ENCODE results near the gene COA6. TPM values are rescaled to one million over a fixed set of nuclear protein-coding genes. Genes with fewer than 3 reads are reported as not detected.
A peak's percentile ranks its signal among the peaks of the same experiment; 100 is the strongest.

The COA6 gene
- total RNA-seq = 40.5 TPM
- polyA plus RNA-seq = 64.3 TPM
- long read RNA-seq, donor 1, transcript COA6-203 (3 exons, 710 nt) = major isoform, 5 of 10 reads
- long read RNA-seq, donor 1, transcript COA6-201 (2 exons, 1,013 nt) = major isoform, 5 of 10 reads
- long read RNA-seq, donor 1, partial matches to known transcripts = 0 of 10 reads
- long read RNA-seq, donor 1, other reads (novel, unspliced or antisense) = 0 of 10 reads
- long read RNA-seq, donor 2, transcript COA6-203 (3 exons, 710 nt) = major isoform, 39 of 65 reads
- long read RNA-seq, donor 2, transcript COA6-202 (3 exons, 641 nt) = minor isoform, 8 of 65 reads
- long read RNA-seq, donor 2, transcript COA6-201 (2 exons, 1,013 nt) = minor isoform, 18 of 65 reads
- long read RNA-seq, donor 2, partial matches to known transcripts = 0 of 65 reads
- long read RNA-seq, donor 2, other reads (novel, unspliced or antisense) = 0 of 65 reads
- long read RNA-seq, donor 3, transcript COA6-201 (2 exons, 1,013 nt) = minor isoform, 37 of 125 reads
- long read RNA-seq, donor 3, transcript COA6-202 (3 exons, 641 nt) = minor isoform, 10 of 125 reads
- long read RNA-seq, donor 3, transcript COA6-203 (3 exons, 710 nt) = major isoform, 78 of 125 reads
- long read RNA-seq, donor 3, partial matches to known transcripts = 0 of 125 reads
- long read RNA-seq, donor 3, other reads (novel, unspliced or antisense) = 0 of 125 reads
- long read RNA-seq, donor 4, transcript COA6-201 (2 exons, 1,013 nt) = minor isoform, 11 of 35 reads
- long read RNA-seq, donor 4, transcript COA6-203 (3 exons, 710 nt) = major isoform, 20 of 35 reads
- long read RNA-seq, donor 4, partial matches to known transcripts = 0 of 35 reads
- long read RNA-seq, donor 4, other reads (novel, unspliced or antisense) = 0 of 35 reads
- long read RNA-seq, donor 5, transcript COA6-201 (2 exons, 1,013 nt) = minor isoform, 28 of 108 reads
- long read RNA-seq, donor 5, transcript COA6-202 (3 exons, 641 nt) = minor isoform, 9 of 108 reads
- long read RNA-seq, donor 5, transcript COA6-203 (3 exons, 710 nt) = major isoform, 62 of 108 reads
- long read RNA-seq, donor 5, partial matches to known transcripts = 9 of 108 reads
- long read RNA-seq, donor 5, other reads (novel, unspliced or antisense) = 0 of 108 reads
- long read RNA-seq, donor 6, transcript COA6-203 (3 exons, 710 nt) = major isoform, 24 of 29 reads
- long read RNA-seq, donor 6, partial matches to known transcripts = 0 of 29 reads
- long read RNA-seq, donor 6, other reads (novel, unspliced or antisense) = 0 of 29 reads
- long read RNA-seq, donor 7, transcript COA6-202 (3 exons, 641 nt) = minor isoform, 7 of 59 reads
- long read RNA-seq, donor 7, transcript COA6-201 (2 exons, 1,013 nt) = minor isoform, 15 of 59 reads
- long read RNA-seq, donor 7, transcript COA6-203 (3 exons, 710 nt) = major isoform, 37 of 59 reads
- long read RNA-seq, donor 7, partial matches to known transcripts = 0 of 59 reads
- long read RNA-seq, donor 7, other reads (novel, unspliced or antisense) = 0 of 59 reads
- long read RNA-seq, donor 8, transcript COA6-203 (3 exons, 710 nt) = major isoform, 11 of 13 reads
- long read RNA-seq, donor 8, partial matches to known transcripts = 0 of 13 reads
- long read RNA-seq, donor 8, other reads (novel, unspliced or antisense) = 0 of 13 reads
- long read RNA-seq, donor 9, transcript COA6-203 (3 exons, 710 nt) = major isoform, 15 of 24 reads
- long read RNA-seq, donor 9, transcript COA6-201 (2 exons, 1,013 nt) = minor isoform, 5 of 24 reads
- long read RNA-seq, donor 9, partial matches to known transcripts = 0 of 24 reads
- long read RNA-seq, donor 9, other reads (novel, unspliced or antisense) = 0 of 24 reads
- long read RNA-seq, donor 10, transcript COA6-202 (3 exons, 641 nt) = minor isoform, 7 of 49 reads
- long read RNA-seq, donor 10, transcript COA6-201 (2 exons, 1,013 nt) = minor isoform, 11 of 49 reads
- long read RNA-seq, donor 10, transcript COA6-203 (3 exons, 710 nt) = major isoform, 23 of 49 reads
- long read RNA-seq, donor 10, partial matches to known transcripts = 8 of 49 reads
- long read RNA-seq, donor 10, other reads (novel, unspliced or antisense) = 0 of 49 reads

GRCh38 chr1:234373064-234373958 lies at the start of gene COA6:
Gene COA6 (plus strand): TSS chr1:234373456. CDS start chr1:234373467, 11 bp downstream.
- peak within 1 kb of the TSS; percentile 62 to 76 for H3K4me3 ChIP-seq (ENCODE audit: low read length in 2 of 2)
- peaks cover 9 to 12% of the 10 kb centered on the region in 2 donors for H3K4me1 ChIP-seq (ENCODE audit: control insufficient read depth in 2 of 2, insufficient read depth in 2 of 2, low read length in 2 of 2)
- H3K36me3 ChIP-seq (ENCODE audit: control insufficient read depth in 2 of 2, insufficient read depth in 2 of 2, low read length in 1 of 2) = peaks cover 22 to 26% of the 10 kb centered on the region in 2 donors
- peaks cover 0 to 4% of the 10 kb centered on the region in 2 donors for H3K27me3 ChIP-seq (ENCODE audit: control insufficient read depth in 2 of 2, insufficient read depth in 1 of 2, low read length in 1 of 2)
- under 1% methylated on average over 62 of the region's 62 CpGs for WGBS
- DNase-seq (ENCODE audit: low read depth in 6 of 9, low spot score in 9 of 9) = peak; percentile 89 to 98 (median 95)
- H3K27ac ChIP-seq (ENCODE audit: low read depth in 1 of 2, low read length in 1 of 2) = peak within 1 kb of the TSS; percentile 95
- no peaks in the 10 kb centered on the region for H3K9me3 ChIP-seq (ENCODE audit: control insufficient read depth in 2 of 2, insufficient read depth in 1 of 2, low read length in 1 of 2)

GRCh38 chr1:234324821-234325220 lies 48.4 kb upstream of the COA6 start:
- Histone ChIP-seq H3K27ac (ENCODE audit: low read depth in 1 of 2, low read length in 1 of 2) (no peak overlapping the region), H3K36me3 (ENCODE audit: control insufficient read depth in 2 of 2, insufficient read depth in 2 of 2, low read length in 1 of 2) (no peaks in the 10 kb centered on the region), H3K4me1 (ENCODE audit: control insufficient read depth in 2 of 2, insufficient read depth in 2 of 2, low read length in 2 of 2) (no peaks in the 10 kb centered on the region), H3K4me3 (ENCODE audit: low read length in 2 of 2) (no peak overlapping the region), H3K27me3 (ENCODE audit: control insufficient read depth in 2 of 2, insufficient read depth in 1 of 2, low read length in 1 of 2) (peaks cover 0 to 25% of the 10 kb centered on the region in 2 donors), H3K9me3 (ENCODE audit: control insufficient read depth in 2 of 2, insufficient read depth in 1 of 2, low read length in 1 of 2) (no peaks in the 10 kb centered on the region)
- DNase-seq (ENCODE audit: low read depth in 6 of 9, low spot score in 9 of 9) = no peak
- 94% methylated on average over 6 of the region's 6 CpGs for WGBS

- Histone ChIP-seq H3K36me3 (ENCODE audit: control insufficient read depth in 2 of 2, insufficient read depth in 2 of 2, low read length in 1 of 2) (no peaks in the 10 kb centered on the region), H3K27ac (ENCODE audit: low read depth in 1 of 2, low read length in 1 of 2) (no peak overlapping the region), H3K4me1 (ENCODE audit: control insufficient read depth in 2 of 2, insufficient read depth in 2 of 2, low read length in 2 of 2) (no peaks in the 10 kb centered on the region), H3K9me3 (ENCODE audit: control insufficient read depth in 2 of 2, insufficient read depth in 1 of 2, low read length in 1 of 2) (no peaks in the 10 kb centered on the region), H3K4me3 (ENCODE audit: low read length in 2 of 2) (peak overlapping the region; percentile 42 to 52), H3K27me3 (ENCODE audit: control insufficient read depth in 2 of 2, insufficient read depth in 1 of 2, low read length in 1 of 2) (peaks cover 0 to 25% of the 10 kb centered on the region in 2 donors)
- 63% methylated on average over 7 of the region's 7 CpGs for WGBS
- no peak for DNase-seq (ENCODE audit: low read depth in 6 of 9, low spot score in 9 of 9)
Measured at GRCh38 chr1:234325878-234326496, 47.3 kb upstream of the COA6 start.

- peak in 8 of 9 donors; percentile 31 to 79 (median 52) for DNase-seq (ENCODE audit: low read depth in 6 of 9, low spot score in 9 of 9)
- Histone ChIP-seq H3K27ac (ENCODE audit: low read depth in 1 of 2, low read length in 1 of 2) (no peak overlapping the region), H3K4me1 (ENCODE audit: control insufficient read depth in 2 of 2, insufficient read depth in 2 of 2, low read length in 2 of 2) (no peaks in the 10 kb centered on the region), H3K4me3 (ENCODE audit: low read length in 2 of 2) (peak overlapping the region; percentile 42 to 52), H3K27me3 (ENCODE audit: control insufficient read depth in 2 of 2, insufficient read depth in 1 of 2, low read length in 1 of 2) (peaks cover 0 to 25% of the 10 kb centered on the region in 2 donors), H3K9me3 (ENCODE audit: control insufficient read depth in 2 of 2, insufficient read depth in 1 of 2, low read length in 1 of 2) (no peaks in the 10 kb centered on the region), H3K36me3 (ENCODE audit: control insufficient read depth in 2 of 2, insufficient read depth in 2 of 2, low read length in 1 of 2) (no peaks in the 10 kb centered on the region)
- WGBS = 25% methylated on average over 20 of the region's 20 CpGs
Measured at GRCh38 chr1:234326497-234327366, 46.5 kb upstream of the COA6 start.

- no peak overlapping the region for H3K4me3 ChIP-seq (ENCODE audit: low read length in 2 of 2)
- no peaks in the 10 kb centered on the region for H3K36me3 ChIP-seq (ENCODE audit: control insufficient read depth in 2 of 2, insufficient read depth in 2 of 2, low read length in 1 of 2)
- H3K4me1 ChIP-seq (ENCODE audit: control insufficient read depth in 2 of 2, insufficient read depth in 2 of 2, low read length in 2 of 2) = no peaks in the 10 kb centered on the region
- peaks cover 0 to 25% of the 10 kb centered on the region in 2 donors for H3K27me3 ChIP-seq (ENCODE audit: control insufficient read depth in 2 of 2, insufficient read depth in 1 of 2, low read length in 1 of 2)
- H3K27ac ChIP-seq (ENCODE audit: low read depth in 1 of 2, low read length in 1 of 2) = no peak overlapping the region
- no peaks in the 10 kb centered on the region for H3K9me3 ChIP-seq (ENCODE audit: control insufficient read depth in 2 of 2, insufficient read depth in 1 of 2, low read length in 1 of 2)
- no peak for DNase-seq (ENCODE audit: low read depth in 6 of 9, low spot score in 9 of 9)
- WGBS = 96% methylated on average over 9 of the region's 9 CpGs
Measured at GRCh38 chr1:234327577-234328164, 45.6 kb upstream of the COA6 start.

GRCh38 chr1:234330843-234331215 lies 42.4 kb upstream of the COA6 start:
- H3K36me3 ChIP-seq (ENCODE audit: control insufficient read depth in 2 of 2, insufficient read depth in 2 of 2, low read length in 1 of 2) = no peaks in the 10 kb centered on the region
- no peaks in the 10 kb centered on the region for H3K9me3 ChIP-seq (ENCODE audit: control insufficient read depth in 2 of 2, insufficient read depth in 1 of 2, low read length in 1 of 2)
- no peak overlapping the region for H3K4me3 ChIP-seq (ENCODE audit: low read length in 2 of 2)
- H3K27me3 ChIP-seq (ENCODE audit: control insufficient read depth in 2 of 2, insufficient read depth in 1 of 2, low read length in 1 of 2) = peaks cover 0 to 7% of the 10 kb centered on the region in 2 donors
- H3K4me1 ChIP-seq (ENCODE audit: control insufficient read depth in 2 of 2, insufficient read depth in 2 of 2, low read length in 2 of 2) = no peaks in the 10 kb centered on the region
- WGBS = 98% methylated on average over 4 of the region's 4 CpGs
- no peak for DNase-seq (ENCODE audit: low read depth in 6 of 9, low spot score in 9 of 9)
- no peak overlapping the region for H3K27ac ChIP-seq (ENCODE audit: low read depth in 1 of 2, low read length in 1 of 2)

Measured in thymus (tissue), 14 donors.